Fibroblast of skin of right biceps (primary cell): ENCODE data around the gene SLC7A6.
A peak's percentile ranks its signal among the peaks of the same experiment; 100 is the strongest.

Experiments used
- DNase-seq: peaks from one replicate; pipeline ENCODE4 v3.0.0-alpha.2; 2013

Gene SLC7A6

DNA sequence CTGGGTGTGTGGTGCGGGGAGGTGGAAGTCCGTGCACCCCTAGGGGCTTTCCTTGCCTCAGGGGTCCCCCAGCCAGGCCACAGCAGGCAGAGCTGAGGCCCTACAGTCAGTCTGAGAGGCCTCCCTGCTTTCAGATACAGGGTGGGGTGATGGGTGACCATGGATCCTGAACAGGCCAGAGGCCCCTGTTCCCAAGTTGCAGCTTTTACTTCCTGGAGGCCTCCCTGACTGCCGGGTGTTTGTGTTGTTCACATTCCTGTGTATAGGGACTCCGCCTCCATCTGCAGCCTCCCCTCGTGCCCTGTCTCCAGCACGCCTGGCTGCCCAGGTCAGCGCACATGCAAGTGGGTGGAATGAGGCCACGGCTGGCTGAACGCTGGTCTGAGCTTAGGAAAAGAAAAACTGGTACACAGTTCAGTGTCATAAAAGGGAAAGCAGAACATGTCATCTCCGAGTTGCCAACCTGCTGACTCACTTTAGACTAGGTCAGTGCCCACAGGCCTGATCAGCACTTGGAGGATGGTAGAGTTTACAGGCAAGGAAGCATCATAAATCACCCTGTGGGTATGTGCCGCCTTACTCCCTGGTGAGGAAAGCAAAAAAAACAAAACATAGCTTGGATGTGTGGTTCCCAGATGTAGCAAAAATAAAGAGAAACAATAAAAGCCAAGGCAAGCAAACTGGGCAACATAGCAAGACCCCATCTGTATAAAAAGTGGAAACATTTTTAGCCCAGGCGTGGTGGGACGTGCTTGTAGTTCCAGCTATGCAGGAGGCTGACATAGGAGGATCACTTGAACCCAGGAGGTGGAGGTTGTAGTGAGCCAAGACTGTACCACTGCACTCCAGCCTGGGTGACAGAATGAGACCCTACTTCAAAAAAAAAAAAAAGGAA is 6.2 kb upstream of the SLC7A6 start:
- DNase-seq: no peak

DNA sequence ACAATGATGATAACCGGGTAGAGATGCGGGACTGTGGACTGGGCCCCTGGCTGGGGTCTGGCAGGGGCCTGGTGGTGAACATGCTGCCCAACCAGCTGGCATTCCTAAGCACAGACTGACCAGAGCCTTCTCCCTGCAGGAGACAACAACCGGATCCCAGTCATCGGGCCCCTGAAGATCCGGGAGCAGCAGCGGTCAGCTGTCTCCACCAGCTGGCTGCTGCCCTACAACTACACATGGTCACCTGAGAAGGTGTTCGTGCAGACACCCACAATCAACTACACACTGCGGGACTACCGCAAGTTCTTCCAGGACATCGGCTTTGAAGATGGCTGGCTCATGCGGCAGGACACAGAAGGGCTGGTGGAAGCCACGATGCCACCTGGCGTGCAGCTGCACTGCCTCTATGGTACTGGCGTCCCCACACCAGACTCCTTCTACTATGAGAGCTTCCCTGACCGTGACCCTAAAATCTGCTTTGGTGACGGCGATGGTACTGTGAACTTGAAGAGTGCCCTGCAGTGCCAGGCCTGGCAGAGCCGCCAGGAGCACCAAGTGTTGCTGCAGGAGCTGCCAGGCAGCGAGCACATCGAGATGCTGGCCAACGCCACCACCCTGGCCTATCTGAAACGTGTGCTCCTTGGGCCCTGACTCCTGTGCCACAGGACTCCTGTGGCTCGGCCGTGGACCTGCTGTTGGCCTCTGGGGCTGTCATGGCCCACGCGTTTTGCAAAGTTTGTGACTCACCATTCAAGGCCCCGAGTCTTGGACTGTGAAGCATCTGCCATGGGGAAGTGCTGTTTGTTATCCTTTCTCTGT is 5.1 kb upstream of the SLC7A6 start:
- DNase-seq: no peak

DNA sequence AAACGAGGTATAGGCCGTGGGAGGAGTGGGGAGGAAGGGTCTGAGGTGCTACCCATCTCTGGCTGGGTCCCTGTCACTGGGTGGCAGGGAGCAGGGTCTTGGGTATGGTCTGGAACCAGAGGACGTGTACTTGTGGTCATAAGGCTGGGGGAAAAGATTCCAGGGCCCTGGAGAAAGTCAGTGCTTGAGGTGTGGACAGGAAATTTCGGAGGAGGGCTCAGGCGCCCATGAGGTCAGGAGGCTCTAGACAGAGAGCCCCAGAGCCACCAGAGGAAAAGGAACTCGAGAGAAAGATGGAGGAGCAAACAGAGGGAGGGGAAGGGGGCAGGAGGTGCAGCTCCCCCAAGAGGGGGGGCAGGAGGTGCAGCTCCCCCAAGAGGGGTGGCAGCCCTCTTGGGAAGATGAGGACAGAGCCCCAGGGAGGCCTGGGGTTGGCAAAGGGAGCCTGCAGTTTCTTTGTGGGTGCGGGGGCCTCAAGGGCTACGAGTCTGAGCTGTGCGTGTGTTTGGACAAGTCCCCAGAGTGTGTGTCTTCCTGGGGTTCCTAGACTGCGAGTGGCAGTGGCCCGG is 683 bp upstream of the SLC7A6 start:
- no peak for DNase-seq

DNA sequence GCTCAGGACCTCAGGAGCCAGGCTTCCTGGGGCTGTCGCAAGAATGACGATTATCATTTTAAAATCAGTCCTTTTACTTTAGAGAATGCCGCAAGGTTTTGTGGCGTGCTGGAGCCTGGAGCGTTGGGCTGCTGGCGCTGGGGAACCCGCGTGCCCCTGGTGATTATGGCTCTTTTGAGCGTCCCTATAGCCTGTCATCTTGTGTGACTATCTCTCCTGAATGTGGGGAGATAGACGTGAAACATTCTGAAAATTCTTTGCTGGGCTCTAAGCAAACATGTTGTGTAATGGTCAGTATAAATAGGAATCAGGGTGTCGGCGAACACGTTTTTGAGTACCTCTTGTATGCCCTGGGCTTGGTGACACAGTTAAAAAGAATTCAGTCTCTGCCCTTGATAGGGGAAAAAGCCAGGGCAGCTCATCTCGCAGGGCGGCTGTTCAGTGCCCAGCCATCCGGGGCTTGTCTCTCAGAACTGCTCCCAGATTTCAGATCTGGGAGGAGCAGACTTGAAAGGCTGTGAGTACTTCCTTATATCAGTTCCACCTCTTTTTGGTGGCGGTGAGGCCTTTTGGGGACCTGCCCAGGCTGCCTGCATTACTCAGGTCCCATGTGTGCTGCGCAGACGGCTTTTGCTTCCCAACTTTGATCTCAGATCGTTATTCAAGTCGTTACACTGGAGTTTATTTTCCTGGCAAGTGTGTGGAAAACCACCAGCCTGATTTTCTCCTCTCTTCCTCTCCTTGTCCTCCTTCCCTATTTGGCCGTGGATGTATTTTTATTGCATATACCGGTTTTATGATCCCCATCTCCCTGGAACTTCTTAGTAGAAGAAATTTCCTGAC is 973 bp downstream of the SLC7A6 start:
- DNase-seq: peak; percentile 77

DNA sequence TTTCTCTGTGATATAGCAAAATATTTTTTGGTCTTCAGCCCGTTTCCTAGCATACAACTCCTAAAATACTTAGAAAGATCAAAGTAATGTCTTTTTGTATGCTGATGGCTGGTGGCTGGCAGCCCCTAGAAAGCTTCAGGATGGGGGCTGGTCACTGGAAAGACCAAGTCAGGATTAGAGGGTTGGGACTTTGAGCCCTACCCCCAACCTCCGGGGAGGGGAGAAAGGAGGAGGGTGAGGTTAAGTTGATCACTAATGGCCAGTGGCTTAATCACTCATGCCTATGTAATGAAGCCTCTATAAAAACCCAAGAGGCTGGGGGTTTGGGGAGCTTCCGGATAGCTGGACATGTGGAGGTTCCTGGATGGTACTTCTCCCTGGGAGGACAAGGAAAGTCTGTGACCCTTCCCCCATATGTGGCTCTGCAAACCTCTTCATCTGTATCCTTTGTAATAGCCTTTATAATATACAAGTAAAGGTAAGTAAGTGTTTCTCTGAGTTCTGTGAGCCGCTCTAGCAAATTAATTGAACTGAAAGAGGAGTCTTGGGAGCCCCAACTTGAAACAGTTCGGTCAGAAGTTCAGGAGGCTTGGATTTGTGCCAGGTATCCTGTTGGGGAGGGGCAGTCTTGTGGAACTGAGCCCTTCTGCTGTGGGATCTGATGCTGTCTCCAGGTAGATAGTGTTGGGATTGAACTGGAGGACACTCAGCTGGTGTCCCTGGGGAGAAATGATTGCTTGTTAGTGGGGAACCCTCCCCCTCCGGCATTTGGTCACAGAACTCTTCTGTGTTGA is 3.5 kb downstream of the SLC7A6 start:
- no peak for DNase-seq

DNA sequence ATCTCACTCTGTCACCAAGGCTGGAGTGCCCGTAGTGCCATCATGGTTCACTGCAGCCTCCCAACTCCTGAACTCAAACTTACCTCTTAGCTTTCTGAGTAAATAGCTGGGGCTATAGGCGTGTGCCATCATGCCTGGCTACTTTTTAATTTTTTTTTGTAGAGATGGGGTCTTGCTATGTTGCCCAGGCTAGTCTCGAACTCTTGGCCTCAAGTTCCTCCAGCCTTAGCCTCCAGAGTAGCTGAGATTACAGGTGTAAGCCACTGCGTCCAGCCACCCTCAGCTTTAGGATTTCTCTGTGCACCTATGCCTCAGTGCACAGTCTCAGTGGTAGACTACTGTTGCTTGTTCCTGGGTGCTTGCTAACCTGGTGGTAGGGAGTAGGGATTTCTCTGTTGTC is 5.5 kb downstream of the SLC7A6 start:
- no peak for DNase-seq

DNA sequence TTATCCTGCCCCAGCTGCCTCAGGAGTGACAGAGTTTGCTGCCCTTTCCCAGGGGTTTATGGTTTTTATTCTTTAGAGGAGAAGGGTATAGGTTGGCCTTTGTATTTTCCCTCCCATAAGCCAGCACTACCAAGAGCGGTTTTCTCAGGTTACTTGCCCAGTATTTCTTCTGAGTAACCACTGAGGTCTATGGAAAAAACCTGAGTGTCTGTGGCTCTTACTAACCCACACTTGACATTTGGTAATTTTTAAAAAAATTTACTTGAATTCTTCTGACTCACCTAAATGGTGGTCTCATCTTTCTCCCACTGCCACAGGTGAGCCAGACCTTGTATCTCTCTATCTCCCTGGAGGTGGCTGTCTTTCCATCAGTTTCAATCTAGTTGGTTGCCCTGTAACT is 6.0 kb downstream of the SLC7A6 start:
- no peak for DNase-seq

DNA sequence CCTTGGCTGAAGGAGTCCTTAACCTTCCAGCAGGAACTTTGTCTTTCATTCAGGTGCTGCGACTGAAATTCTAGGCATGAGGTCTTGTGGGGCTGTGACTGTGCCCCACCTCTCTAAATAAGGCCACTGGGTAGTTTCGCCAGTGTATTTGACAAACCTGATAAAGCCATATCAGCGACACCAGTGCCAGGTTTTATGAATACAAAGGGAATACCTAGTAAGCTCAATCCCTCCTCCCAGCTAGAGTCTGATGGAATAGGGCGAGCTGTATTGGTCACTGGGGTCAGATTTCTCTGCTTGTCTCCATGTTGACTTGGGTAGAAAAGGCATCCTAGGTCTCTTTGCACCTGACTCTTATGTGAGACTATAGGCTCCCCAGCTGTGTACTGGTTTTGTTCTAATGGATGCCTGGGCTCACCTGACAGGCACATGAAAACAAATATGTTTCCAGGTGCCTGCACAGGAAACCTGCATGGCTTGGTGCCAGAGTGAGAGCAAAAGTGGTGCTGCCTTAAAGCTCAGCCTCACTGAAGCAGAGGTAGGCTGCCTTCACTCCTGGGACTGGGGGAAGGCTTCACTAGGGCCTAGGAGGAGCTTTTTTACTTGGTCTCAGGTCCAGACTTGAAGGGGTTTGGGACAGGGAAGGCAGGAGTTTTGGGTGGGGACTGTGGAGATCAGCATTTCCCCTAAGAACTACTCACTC is 8.3 kb downstream of the SLC7A6 start:
- no peak for DNase-seq

DNA sequence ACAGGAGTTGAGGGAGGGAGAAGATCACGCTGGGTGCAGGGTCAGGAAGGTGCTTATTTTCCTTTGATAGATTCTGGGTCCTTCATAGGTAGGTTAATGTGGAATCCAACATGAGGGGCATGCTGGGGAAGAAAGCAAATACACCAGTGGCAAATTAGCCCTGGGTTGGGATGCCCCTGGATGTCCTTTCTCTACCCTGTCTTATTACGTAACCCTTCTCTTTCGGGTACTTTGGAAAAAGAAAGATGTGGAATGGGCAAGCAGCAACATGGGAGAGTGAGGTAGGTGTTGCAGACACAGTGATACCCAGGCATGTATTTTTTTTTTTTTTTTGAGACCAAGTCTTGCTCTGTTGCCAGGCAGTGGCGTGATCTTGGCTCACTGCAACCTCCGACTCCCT is 9.1 kb downstream of the SLC7A6 start:
- no peak for DNase-seq

DNA sequence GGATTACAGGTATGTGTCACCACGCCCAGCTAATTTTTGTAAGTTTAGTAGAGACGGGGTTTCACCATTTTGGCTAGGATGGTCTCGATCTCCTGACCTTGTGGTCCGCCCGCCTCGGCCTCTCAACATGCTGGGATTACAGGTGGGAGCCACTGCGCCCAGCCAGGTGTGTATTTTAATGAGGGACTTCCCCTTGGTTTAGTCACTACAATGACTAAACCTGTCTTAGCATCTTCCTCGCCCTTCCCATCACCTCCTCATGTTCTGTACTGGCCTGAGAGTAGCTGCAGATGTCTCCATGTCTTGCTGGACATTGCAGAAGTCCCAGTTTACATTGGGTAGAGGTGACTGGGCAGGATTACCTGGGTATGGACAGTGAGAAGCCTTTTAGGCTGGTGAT is 9.6 kb downstream of the SLC7A6 start:
- DNase-seq: no peak

DNA sequence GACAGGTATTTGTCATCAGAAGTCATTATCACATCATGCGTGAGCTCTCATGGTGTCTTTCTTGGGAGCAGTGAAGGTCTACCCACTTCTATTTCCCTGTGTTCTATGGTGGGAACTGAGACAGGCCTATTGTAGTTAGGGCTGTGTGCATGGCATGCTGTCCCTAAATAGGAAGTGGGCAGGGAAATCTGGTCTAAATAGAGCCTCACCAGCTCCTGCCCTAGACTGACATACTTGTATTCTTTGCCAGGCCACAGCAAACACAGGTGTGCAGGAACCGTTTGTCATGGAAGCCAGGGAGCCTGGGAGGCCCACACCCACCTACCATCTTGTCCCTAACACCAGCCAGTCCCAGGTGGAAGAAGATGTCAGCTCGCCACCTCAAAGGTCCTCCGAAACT is 10.1 kb downstream of the SLC7A6 start:
- DNase-seq: no peak

DNA sequence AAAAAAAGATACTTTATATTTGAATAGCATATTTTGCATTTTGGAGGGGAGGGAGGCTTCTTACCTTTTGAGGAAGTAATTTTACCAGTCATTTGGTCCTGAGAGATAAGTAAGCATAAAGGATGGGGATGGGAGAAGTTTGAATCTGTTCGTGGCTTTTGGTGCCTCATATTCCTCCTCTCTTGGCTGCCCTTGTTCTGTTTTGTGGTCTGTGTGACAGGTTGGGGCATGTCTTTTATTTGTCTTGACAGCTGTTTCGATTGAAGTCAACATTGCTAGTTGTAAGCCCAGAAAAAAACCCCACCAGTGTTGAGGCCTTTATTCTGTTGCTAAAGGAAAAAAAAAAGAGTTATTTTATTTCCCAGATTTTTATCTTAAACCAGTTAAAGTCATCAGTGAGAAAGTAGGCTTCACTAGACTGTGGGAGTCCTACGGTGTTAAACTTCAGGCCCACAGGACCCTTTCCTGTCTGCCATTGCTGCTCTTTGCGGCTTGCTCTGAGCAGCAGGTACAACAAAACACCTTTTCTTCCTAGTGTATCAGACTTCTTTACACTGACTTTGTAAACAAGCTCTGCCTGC is 11.4 kb downstream of the SLC7A6 start:
- DNase-seq: no peak

DNA sequence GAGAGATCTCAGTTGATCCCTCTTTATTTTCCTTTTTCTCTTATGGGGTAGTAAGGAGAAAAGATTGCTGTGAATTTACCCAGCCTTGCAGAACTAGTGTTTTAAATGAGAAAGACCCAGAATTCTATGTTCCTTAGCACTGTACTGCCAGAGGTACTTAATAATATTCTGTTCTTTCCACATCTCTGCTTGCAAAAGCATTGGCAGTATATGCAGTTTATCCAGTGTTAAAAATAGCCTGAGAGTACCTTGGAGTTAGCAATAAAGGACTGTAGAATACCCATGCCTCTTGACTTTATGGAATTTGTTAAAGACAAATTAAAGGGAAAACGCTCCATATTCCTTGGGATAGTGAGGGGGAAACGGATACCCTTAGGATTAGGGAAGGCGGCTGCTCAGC is 11.9 kb downstream of the SLC7A6 start:
- no peak for DNase-seq

DNA sequence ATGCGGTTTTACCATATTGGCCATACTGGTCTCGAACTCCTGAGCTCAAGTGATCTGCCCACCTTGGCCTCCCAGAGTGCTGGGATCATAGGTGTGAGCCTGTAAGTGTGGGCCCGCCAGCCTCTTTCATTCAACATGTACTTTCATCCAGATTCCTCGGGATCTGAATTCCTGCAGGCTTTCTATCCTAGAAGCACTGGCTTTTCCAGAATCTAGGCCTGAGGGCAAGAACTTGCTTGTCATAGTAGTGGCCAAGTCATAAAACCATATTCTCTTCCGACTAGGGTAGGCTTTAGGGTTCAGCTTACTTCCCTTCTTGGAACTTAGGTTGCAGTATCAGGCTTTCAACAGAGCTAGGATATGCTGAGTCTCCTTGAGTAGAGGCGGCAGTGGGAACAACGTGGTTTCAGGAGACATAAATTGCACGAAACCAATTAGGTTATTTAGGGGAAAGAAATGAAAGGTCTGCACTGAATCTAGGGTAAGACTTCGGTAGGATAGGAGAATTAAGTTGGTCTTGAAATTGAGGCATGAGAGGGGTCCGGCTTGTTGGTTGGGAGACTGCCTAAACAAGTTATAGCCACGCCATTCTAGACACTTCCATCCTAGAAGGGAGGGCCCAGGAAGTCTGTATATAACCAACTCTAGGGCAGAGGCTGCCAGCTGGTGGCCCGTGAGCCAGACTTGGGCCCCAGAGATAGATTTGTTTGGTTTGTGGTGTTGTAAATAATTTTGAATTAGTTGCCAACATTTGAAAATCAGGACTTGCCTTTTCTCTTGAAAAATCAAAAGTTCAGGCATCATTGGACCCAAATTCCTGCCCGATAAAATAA is 15.6 kb downstream of the SLC7A6 start:
- DNase-seq: no peak

DNA sequence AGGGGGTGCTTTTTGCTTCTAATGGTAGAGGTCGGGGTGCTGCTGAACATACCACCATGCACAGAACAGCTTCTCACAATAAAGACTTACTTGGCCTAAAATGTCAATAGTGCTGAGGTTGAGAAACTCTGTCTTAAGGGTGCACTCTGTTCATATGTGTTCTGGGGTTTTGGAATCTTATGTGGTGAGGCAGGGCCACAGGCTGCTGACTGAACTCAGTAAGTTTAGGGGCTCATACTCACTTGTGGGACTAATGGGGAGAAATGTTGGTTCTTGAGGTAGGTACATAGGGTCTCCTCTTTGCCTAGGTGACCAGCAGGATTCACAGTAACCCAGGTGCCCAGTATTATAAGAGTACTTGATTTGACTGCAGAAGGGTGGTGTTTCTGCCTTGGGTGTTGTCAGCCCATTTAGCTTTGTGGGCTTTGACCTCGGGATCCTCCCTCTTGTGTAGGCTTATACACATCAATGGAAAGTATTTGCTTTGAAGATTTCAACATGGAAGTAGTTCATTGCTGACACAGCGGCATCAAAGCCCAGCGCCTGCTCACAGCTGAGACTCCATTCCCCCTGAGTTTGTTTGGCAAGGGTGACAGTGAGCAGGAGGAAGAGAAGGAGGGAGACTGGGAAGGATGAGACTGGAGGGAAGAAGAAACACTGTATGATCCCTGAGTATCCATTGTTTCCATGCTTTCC is 17.2 kb downstream of the SLC7A6 start:
- DNase-seq: no peak

DNA sequence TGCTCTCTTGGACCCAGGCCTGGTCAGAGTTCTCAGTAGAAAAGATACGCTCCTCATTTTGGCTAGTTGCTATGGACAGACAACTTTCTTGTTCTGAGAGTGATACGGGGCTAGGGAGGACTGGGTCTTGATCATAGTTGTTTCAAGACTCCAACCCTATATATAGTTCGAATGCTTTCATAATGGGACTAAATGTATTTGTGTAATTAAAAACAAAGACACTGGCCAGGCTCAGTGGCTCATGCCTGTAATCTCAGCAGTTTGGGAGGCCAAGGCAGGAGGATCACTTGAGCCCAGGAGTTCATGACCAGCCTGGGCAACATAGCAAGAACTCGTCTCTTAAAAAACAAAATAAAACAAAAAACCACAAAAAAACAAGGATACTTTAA is 17.7 kb downstream of the SLC7A6 start:
- DNase-seq: no peak

DNA sequence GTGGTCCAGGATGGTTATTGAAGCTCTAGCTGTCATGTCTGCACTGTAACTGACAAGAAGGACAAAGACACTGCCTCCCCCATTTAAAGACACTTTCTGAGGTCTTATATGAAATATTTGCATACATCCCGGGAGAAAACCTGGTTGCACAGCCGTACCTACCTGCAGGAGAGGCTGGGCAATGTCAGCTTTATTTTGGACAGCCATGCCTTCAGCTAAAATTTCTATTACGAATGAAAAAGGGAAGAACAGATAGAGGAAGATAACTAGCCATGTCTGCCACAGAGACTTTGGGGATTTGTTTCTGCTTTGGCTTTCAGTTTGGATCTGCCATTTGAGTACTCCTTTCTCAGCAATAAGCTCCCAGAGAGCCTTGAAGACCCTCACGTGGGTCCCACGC is 19.0 kb downstream of the SLC7A6 start:
- DNase-seq: no peak

DNA sequence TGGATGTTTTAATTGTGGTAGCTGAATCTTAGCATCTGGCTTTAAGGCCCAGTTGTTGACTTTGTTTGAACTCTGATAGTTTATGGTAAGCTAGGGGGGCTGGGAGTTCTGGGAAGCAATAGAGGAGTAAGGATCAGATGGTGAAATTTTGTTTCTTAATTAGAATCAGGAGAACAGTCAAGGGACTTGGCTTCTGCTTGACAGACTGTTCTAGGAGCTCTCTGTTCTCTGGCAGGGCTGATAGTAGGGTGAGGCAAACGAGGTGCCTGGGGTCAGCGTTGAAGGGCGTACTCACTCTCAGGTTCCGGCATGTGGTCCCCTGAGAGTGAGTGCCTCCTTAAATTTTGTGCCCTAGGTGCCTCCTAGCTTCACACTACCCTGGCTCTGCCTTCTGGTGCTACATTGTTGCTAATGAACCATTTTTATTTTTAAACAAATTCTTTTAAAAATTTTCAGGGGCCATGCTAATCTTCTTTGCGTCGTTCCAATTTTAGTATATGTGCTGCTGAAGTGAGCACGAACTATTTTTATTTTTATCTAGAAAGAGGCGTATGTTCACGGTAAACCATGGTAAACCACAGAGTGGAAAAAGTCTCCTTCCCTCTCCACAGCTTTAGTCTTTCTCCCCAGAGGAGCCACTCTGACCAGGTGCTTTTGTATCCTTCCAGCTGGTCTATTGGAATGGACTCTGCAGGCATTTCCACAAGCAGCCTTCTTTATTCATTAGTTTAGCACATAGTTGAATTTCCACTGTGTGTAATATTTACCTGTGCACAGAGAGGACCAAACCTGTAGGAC is 19.7 kb downstream of the SLC7A6 start:
- no peak for DNase-seq

DNA sequence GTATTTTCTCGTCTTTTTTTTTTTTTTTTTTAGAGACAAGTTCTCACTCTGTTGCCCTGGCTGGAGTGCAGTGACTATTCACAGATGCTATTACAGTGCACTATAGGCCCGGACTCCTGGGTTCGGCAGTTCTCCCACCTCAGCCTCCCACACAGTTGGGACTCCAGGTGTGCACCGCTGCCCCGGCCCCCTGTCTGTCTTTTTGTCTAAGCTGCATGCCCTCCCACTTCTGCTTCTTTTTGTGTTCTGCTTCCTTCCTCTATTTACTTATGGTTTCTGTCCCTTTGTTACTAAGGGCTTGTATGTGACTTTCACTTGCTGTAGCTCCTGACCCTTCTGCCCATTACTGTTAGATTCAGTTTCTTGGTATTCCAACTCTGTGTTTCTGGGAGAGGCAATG is 20.5 kb downstream of the SLC7A6 start:
- DNase-seq: no peak
